Natural killer cell treated with Interleukin-12 subunit alpha and Interleukin-12 subunit beta and Interleukin-15 and Interleukin-18, amount 100 ng/mL, for 72 hours (primary cell): ENCODE data around the gene SLC35A5. TPM values are rescaled to one million over a fixed set of nuclear protein-coding genes. Genes with fewer than 3 reads are reported as not detected.
A peak's percentile ranks its signal among the peaks of the same experiment; 100 is the strongest.
"Not testable (repeated sequence)": the region's sequence is repeated elsewhere in the genome, so short reads cannot be mapped to it uniquely, and the experiment has no call there.

Experiments
- ATAC-seq, 2 donors: fragments of 150-1000 bp; cut with Tn5 transposase in 1 of 2; sonication (Bioruptor Pico), chemical (Tn5 transposase) in 1 of 2; 2 replicates each; pipeline ENCODE4 v1.10.0; 2021
- DNase-seq: peaks from one replicate; pipeline ENCODE4 v3.0.0; 2022; ENCODE audit warnings: low spot score
- H3K27ac Mint-ChIP-seq, 2 donors: 1 replicate in 1 of 2; 2 replicates in 1 of 2; pipeline ENCODE4 v1.8.0; 2022; ENCODE audit warnings: mixed read lengths in 2 of 2, mild to moderate bottlenecking in 1 of 2, moderate library complexity in 1 of 2
- H3K27me3 Mint-ChIP-seq, 2 donors: 1 replicate in 1 of 2; 2 replicates in 1 of 2; pipeline ENCODE4 v1.8.0; 2022; ENCODE audit warnings: mixed read lengths in 2 of 2
- H3K36me3 Mint-ChIP-seq: one replicate; pipeline ENCODE4 v1.8.0; 2022; ENCODE audit warnings: mixed read lengths
- H3K4me1 Mint-ChIP-seq, 2 donors: 1 replicate in 1 of 2; 2 replicates in 1 of 2; pipeline ENCODE4 v1.8.0; 2022; ENCODE audit warnings: low read depth in 2 of 2, mixed read lengths in 2 of 2, mild to moderate bottlenecking in 1 of 2
- H3K4me3 Mint-ChIP-seq: one replicate; pipeline ENCODE4 v1.8.0; 2022; ENCODE audit warnings: mixed read lengths
- H3K9me3 Mint-ChIP-seq: 2 replicates; pipeline ENCODE4 v1.8.0; 2022; ENCODE audit warnings: mixed read lengths
- total RNA-seq, 2 donors: library from RNA; stranded (reverse); gene quantifications; one replicate each; pipeline ENCODE4 v1.2.3, GENCODE V29; 2022

Gene SLC35A5
- 10 to 100 TPM in 1 of 2 donors, 1 to 10 TPM in 1; 9.9 to 18.0 TPM for total RNA-seq

GRCh38 chr3:112561734-112562529 lies at the start of gene SLC35A5, which contains the start of gene ATG3:
Gene SLC35A5, plus strand, starts transcription at chr3:112562045. Its CDS starts 1,359 bp downstream, at chr3:112563404.
Gene ATG3, minus strand, starts transcription at chr3:112561962. Its CDS starts 434 bp downstream, at chr3:112561528.
- Mint-ChIP-seq H3K27me3 (no peaks in the 10 kb centered on the region), H3K27ac (peak within 1 kb of the TSS; percentile 91 to 98), H3K4me3 (peak within 1 kb of the TSS; percentile 90), H3K36me3 (peaks cover 6% of the 10 kb centered on the region), H3K9me3 (no peaks in the 10 kb centered on the region), H3K4me1 (peaks cover 24 to 40% of the 10 kb centered on the region in 2 donors)
- peak; percentile 98 for DNase-seq
- peak; percentile 91 for ATAC-seq

- no peaks in the 10 kb centered on the region for H3K36me3 Mint-ChIP-seq
- ATAC-seq (no peak), DNase-seq (no peak)
- H3K9me3 Mint-ChIP-seq, result no peaks in the 10 kb centered on the region
- H3K4me3 Mint-ChIP-seq, result no peak overlapping the region
- H3K27ac Mint-ChIP-seq, result no peak overlapping the region
- H3K27me3 Mint-ChIP-seq, result no peaks in the 10 kb centered on the region
- no peaks in the 10 kb centered on the region for H3K4me1 Mint-ChIP-seq
Measured at GRCh38 chr3:112512320-112512719, 49.5 kb upstream of the SLC35A5 start.

- no peak for DNase-seq
- Mint-ChIP-seq H3K27me3 (no peaks in the 10 kb centered on the region), H3K4me3 (no peak overlapping the region), H3K36me3 (no peaks in the 10 kb centered on the region), H3K4me1 (no peaks in the 10 kb centered on the region), H3K27ac (no peak overlapping the region), H3K9me3 (no peaks in the 10 kb centered on the region)
- ATAC-seq, result peak; percentile 73 to 96
Measured at GRCh38 chr3:112514527-112515128, 47.2 kb upstream of the SLC35A5 start.

- H3K36me3 Mint-ChIP-seq, H3K9me3 Mint-ChIP-seq, DNase-seq, ATAC-seq, H3K4me1 Mint-ChIP-seq, H3K27me3 Mint-ChIP-seq, H3K4me3 Mint-ChIP-seq, H3K27ac Mint-ChIP-seq: not testable (repeated sequence)
Measured at GRCh38 chr3:112518970-112519369, 42.9 kb upstream of the SLC35A5 start.

GRCh38 chr3:112519424-112520001 lies 42.3 kb upstream of the SLC35A5 start:
- Mint-ChIP-seq H3K4me3 (no peak overlapping the region), H3K27me3 (no peaks in the 10 kb centered on the region), H3K4me1 (peaks cover 4 to 7% of the 10 kb centered on the region in 2 donors), H3K27ac (no peak overlapping the region), H3K36me3 (no peaks in the 10 kb centered on the region), H3K9me3 (no peaks in the 10 kb centered on the region)
- ATAC-seq, result peak in 1 of 2 donors; percentile 57
- DNase-seq, result no peak

GRCh38 chr3:112524127-112524526 lies 37.7 kb upstream of the SLC35A5 start:
- H3K9me3 Mint-ChIP-seq, H3K4me3 Mint-ChIP-seq, H3K36me3 Mint-ChIP-seq, ATAC-seq, H3K27me3 Mint-ChIP-seq, DNase-seq: not testable (repeated sequence)
- Mint-ChIP-seq H3K27ac (peak overlapping the region; percentile 53 to 65), H3K4me1 (peaks cover 7 to 11% of the 10 kb centered on the region in 2 donors)

- Mint-ChIP-seq H3K27ac (no peak overlapping the region), H3K9me3 (no peaks in the 10 kb centered on the region), H3K27me3 (no peaks in the 10 kb centered on the region), H3K4me3 (no peak overlapping the region), H3K36me3 (no peaks in the 10 kb centered on the region), H3K4me1 (peaks cover 0 to 2% of the 10 kb centered on the region in 2 donors)
- DNase-seq (no peak), ATAC-seq (no peak)
Measured at GRCh38 chr3:112530573-112530972, 31.3 kb upstream of the SLC35A5 start.

GRCh38 chr3:112531358-112531781 lies 30.5 kb upstream of the SLC35A5 start:
- ATAC-seq (no peak), DNase-seq (no peak)
- peaks cover 0 to 2% of the 10 kb centered on the region in 2 donors for H3K4me1 Mint-ChIP-seq
- no peak overlapping the region for H3K27ac Mint-ChIP-seq
- no peaks in the 10 kb centered on the region for H3K27me3 Mint-ChIP-seq
- no peaks in the 10 kb centered on the region for H3K9me3 Mint-ChIP-seq
- no peak overlapping the region for H3K4me3 Mint-ChIP-seq
- H3K36me3 Mint-ChIP-seq, result no peaks in the 10 kb centered on the region

- peak overlapping the region; percentile 15 for H3K4me3 Mint-ChIP-seq
- DNase-seq (no peak), ATAC-seq (peak in 1 of 2 donors; percentile 66)
- H3K27ac Mint-ChIP-seq, result peak overlapping the region; percentile 0 to 5
- H3K27me3 Mint-ChIP-seq, result no peaks in the 10 kb centered on the region
- H3K9me3 Mint-ChIP-seq, result no peaks in the 10 kb centered on the region
- H3K36me3 Mint-ChIP-seq, result peaks cover 19% of the 10 kb centered on the region
- peaks cover 13 to 17% of the 10 kb centered on the region in 2 donors for H3K4me1 Mint-ChIP-seq
Measured at GRCh38 chr3:112539825-112540650, 21.8 kb upstream of the SLC35A5 start.

- no peaks in the 10 kb centered on the region for H3K9me3 Mint-ChIP-seq
- no peak overlapping the region for H3K4me3 Mint-ChIP-seq
- no peaks in the 10 kb centered on the region for H3K27me3 Mint-ChIP-seq
- no peak overlapping the region for H3K27ac Mint-ChIP-seq
- H3K4me1 Mint-ChIP-seq, result peaks cover 0 to 6% of the 10 kb centered on the region in 2 donors
- ATAC-seq (no peak), DNase-seq (no peak)
- H3K36me3 Mint-ChIP-seq, result peaks cover 15% of the 10 kb centered on the region
Measured at GRCh38 chr3:112546216-112546759, 15.6 kb upstream of the SLC35A5 start.

GRCh38 chr3:112550859-112551258 lies 11.0 kb upstream of the SLC35A5 start:
- Mint-ChIP-seq H3K4me1 (peaks cover 15% of the 10 kb centered on the region in 2 donors), H3K36me3 (peaks cover 18% of the 10 kb centered on the region), H3K27me3 (no peaks in the 10 kb centered on the region), H3K4me3 (no peak overlapping the region), H3K27ac (no peak overlapping the region), H3K9me3 (no peaks in the 10 kb centered on the region)
- ATAC-seq, result no peak
- DNase-seq, result no peak

- no peaks in the 10 kb centered on the region for H3K9me3 Mint-ChIP-seq
- DNase-seq (no peak), ATAC-seq (peak in 1 of 2 donors; percentile 66)
- H3K27me3 Mint-ChIP-seq, result no peaks in the 10 kb centered on the region
- H3K4me1 Mint-ChIP-seq, result peaks cover 30 to 39% of the 10 kb centered on the region in 2 donors
- peak overlapping the region; percentile 74 for H3K4me3 Mint-ChIP-seq
- H3K27ac Mint-ChIP-seq, result peak overlapping the region; percentile 63 to 73
- H3K36me3 Mint-ChIP-seq, result peaks cover 5% of the 10 kb centered on the region
Measured at GRCh38 chr3:112555535-112556170, 6.2 kb upstream of the SLC35A5 start.

- H3K27ac Mint-ChIP-seq, result no peak overlapping the region
- H3K27me3 Mint-ChIP-seq, result no peaks in the 10 kb centered on the region
- DNase-seq (no peak), ATAC-seq (no peak)
- peaks cover 31 to 44% of the 10 kb centered on the region in 2 donors for H3K4me1 Mint-ChIP-seq
- H3K36me3 Mint-ChIP-seq, result peaks cover 5% of the 10 kb centered on the region
- no peak overlapping the region for H3K4me3 Mint-ChIP-seq
- H3K9me3 Mint-ChIP-seq, result no peaks in the 10 kb centered on the region
Measured at GRCh38 chr3:112557976-112558375, 3.9 kb upstream of the SLC35A5 start.
